DOHH2 (cell line): ENCODE measurements around the gene RNF181.

ENCODE experiments used
- CTCF ChIP-seq: fragments of 200-600 bp; sonication (generic); IDR thresholded peaks from one replicate; pipeline ENCODE4 v1.5.1; 2014; ENCODE audit warnings: antibody characterized with exemption, mild to moderate bottlenecking, low read depth, low read length; ENCODE audit not compliant: poor library complexity, severe bottlenecking
- EZH2phosphoT487 ChIP-seq: fragments of 200-600 bp; sonication (generic); IDR thresholded peaks from 2 replicates; pipeline ENCODE4 v1.6.1; 2017; ENCODE audit warnings: borderline replicate concordance, mild to moderate bottlenecking, antibody characterized with exemption, low read length, moderate library complexity, mixed read lengths

GRCh38 chr2:85644909-85645308 lies 49.4 kb downstream of the RNF181 start:
- no peak for TF ChIP-seq CTCF
- TF ChIP-seq EZH2phosphoT487 = no peak
